ENCODE results near the gene U2AF1L4. TPM values are rescaled to one million over a fixed set of nuclear protein-coding genes. Genes with fewer than 3 reads are reported as not detected.

The U2AF1L4 gene
- total RNA-seq, 2 experiments from 2014 or later = 16.1 to 35.2 TPM

DNA sequence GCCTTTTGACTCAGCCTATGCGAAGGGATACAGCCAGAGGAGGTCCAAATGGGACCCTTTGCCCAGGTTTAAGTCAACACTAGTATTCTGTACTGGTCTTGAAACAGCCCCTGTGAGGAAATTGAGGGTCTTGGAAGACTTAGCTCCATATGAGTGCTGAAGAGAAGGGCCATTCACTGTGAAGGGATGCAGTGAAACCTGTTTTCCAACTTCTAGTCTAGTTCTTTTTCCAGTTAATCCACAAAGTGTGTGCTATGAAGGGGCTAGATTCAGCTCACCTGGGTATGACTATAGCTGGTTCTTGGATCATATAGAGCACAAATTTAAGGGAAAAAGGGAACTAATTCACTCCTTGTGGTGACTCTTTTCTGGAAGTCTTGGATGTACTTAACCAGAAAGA is 36.8 kb downstream of the U2AF1L4 start:
- H3K4me3 ChIP-seq (ENCODE audit: low read depth, low read length, poor library complexity, severe bottlenecking) = no peak overlapping the region
- no peaks in the 10 kb centered on the region for H3K36me3 ChIP-seq (ENCODE audit: insufficient read depth, low read length)
- H3K27ac ChIP-seq (ENCODE audit: low read depth, low read length, poor library complexity, severe bottlenecking) = no peak overlapping the region
- DNase-seq (ENCODE audit: low spot score) = no peak
- no peaks in the 10 kb centered on the region for H3K9me3 ChIP-seq (ENCODE audit: low read length)
- no peaks in the 10 kb centered on the region for H3K79me2 ChIP-seq (ENCODE audit: insufficient read depth, low read depth, low read length)
- intact Hi-C loops (cut with micrococcal nuclease; ENCODE audit: unreplicated experiment) = no loop called here
- no peaks in the 10 kb centered on the region for H4K20me1 ChIP-seq (ENCODE audit: insufficient read depth, low read length)
- CTCF ChIA-PET (ENCODE audit: unreplicated experiment) = no interaction called here
- peaks cover 30% of the 10 kb centered on the region for H3K4me1 ChIP-seq (ENCODE audit: insufficient read depth, low read length, poor library complexity, severe bottlenecking)
- TF ChIP-seq, protein P1, sequence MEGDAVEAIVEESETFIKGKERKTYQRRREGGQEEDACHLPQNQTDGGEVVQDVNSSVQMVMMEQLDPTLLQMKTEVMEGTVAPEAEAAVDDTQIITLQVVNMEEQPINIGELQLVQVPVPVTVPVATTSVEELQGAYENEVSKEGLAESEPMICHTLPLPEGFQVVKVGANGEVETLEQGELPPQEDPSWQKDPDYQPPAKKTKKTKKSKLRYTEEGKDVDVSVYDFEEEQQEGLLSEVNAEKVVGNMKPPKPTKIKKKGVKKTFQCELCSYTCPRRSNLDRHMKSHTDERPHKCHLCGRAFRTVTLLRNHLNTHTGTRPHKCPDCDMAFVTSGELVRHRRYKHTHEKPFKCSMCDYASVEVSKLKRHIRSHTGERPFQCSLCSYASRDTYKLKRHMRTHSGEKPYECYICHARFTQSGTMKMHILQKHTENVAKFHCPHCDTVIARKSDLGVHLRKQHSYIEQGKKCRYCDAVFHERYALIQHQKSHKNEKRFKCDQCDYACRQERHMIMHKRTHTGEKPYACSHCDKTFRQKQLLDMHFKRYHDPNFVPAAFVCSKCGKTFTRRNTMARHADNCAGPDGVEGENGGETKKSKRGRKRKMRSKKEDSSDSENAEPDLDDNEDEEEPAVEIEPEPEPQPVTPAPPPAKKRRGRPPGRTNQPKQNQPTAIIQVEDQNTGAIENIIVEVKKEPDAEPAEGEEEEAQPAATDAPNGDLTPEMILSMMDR (conservative IDR thresholded peaks at IDR 0.05; ENCODE audit: low read length) = no peak
- TF ChIP-seq EZH2phosphoT487 (IDR thresholded peaks at IDR 0.05; ENCODE audit: borderline replicate concordance, low read depth, low read length) = no peak
- no peak overlapping the region for H3K4me2 ChIP-seq (ENCODE audit: low read length)
- no peaks in the 10 kb centered on the region for H3K9me2 ChIP-seq (ENCODE audit: insufficient read depth, low read length)
- no TSS peak for BruUV-seq (replicated peaks)
- no peak overlapping the region for H2AFZ ChIP-seq (ENCODE audit: low read length)
- POLR2A ChIA-PET = interaction anchor here (0.5 to 0.7 kb wide), 2 partner anchors 258 to 442 kb away, joined by 3 to 5 read pairs; no protein-coding TSS in a partner anchor

DNA sequence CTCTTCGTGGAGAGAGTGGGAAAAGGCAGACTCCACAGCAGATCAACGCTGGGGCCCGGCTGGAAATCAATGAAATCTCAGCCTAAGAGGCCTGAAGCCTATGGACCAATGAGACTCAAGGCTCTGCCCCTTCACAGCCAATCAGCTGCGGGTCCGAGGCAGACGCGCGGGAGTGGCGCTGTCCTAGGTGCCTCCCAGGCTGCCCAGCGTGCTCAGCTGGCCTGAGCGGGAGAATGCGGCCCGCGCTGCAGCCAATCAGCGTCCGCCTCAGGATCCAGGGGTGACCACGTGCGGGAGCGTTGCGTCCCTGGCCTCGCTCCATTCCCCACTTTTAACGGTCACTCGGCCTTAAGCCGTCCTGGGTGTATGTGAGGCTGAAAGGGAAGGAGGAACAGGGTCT is 41.0 kb downstream of the U2AF1L4 start, which contains the start of gene ZBTB32:
ZBTB32 (plus strand) TSS at position 341 of the 400 bp plus-strand sequence. CDS start 10,069 bp downstream, outside the sequence.
- no peak within 1 kb of the TSS for H3K4me2 ChIP-seq (ENCODE audit: low read length)
- intact Hi-C loops (cut with micrococcal nuclease; ENCODE audit: unreplicated experiment) = no loop called here
- BruUV-seq (replicated peaks) = no TSS peak
- H4K20me1 ChIP-seq (ENCODE audit: insufficient read depth, low read length) = no peaks in the 10 kb centered on the region
- 0 out of 2 replicates have a peak within 1 kb of the TSS, but pooled peaks have one; percentile 85 for H2AFZ ChIP-seq (ENCODE audit: low read length)
- POLR2A ChIA-PET = no interaction called here
- H3K4me3 ChIP-seq (ENCODE audit: low read depth, low read length, poor library complexity, severe bottlenecking) = no peak within 1 kb of the TSS
- H3K36me3 ChIP-seq (ENCODE audit: insufficient read depth, low read length) = no peaks in the 10 kb centered on the region
- CTCF ChIA-PET (ENCODE audit: unreplicated experiment) = no interaction called here
- H3K9me2 ChIP-seq (ENCODE audit: insufficient read depth, low read length) = no peaks in the 10 kb centered on the region
- no peak within 1 kb of the TSS for H3K27ac ChIP-seq (ENCODE audit: low read depth, low read length, poor library complexity, severe bottlenecking)
- no peak for DNase-seq (ENCODE audit: low spot score)
- no peak for TF ChIP-seq EZH2phosphoT487 (IDR thresholded peaks at IDR 0.05; ENCODE audit: borderline replicate concordance, low read depth, low read length)
- TF ChIP-seq, protein P1 (conservative IDR thresholded peaks at IDR 0.05; ENCODE audit: low read length) = no peak
- peaks cover 15% of the 10 kb centered on the region for H3K4me1 ChIP-seq (ENCODE audit: insufficient read depth, low read length, poor library complexity, severe bottlenecking)
- no peaks in the 10 kb centered on the region for H3K79me2 ChIP-seq (ENCODE audit: insufficient read depth, low read depth, low read length)
- no peaks in the 10 kb centered on the region for H3K9me3 ChIP-seq (ENCODE audit: low read length)

DNA sequence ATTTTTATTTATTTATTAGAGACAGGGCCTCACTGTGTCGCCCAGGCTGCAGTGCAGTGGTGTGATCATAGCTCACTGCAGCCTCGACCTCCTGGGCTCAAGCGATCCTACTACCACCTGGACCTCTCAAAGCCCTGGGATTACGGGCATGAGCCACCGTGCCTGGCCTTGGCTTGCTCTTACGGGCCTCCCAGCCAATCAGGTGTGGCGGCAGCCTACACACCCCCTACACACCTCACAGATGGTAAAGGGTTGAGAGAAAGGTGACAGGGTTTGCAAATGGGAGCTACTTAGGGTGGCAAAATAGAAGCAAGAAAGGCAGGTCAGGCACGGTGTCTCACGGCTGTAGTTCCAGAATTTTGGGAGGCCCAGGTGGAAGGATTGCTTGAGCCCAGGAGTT is 41.9 kb downstream of the U2AF1L4 start:
- no peaks in the 10 kb centered on the region for H4K20me1 ChIP-seq (ENCODE audit: insufficient read depth, low read length)
- H3K9me2 ChIP-seq (ENCODE audit: insufficient read depth, low read length) = no peaks in the 10 kb centered on the region
- peaks cover 15% of the 10 kb centered on the region for H3K4me1 ChIP-seq (ENCODE audit: insufficient read depth, low read length, poor library complexity, severe bottlenecking)
- no peaks in the 10 kb centered on the region for H3K9me3 ChIP-seq (ENCODE audit: low read length)
- DNase-seq (ENCODE audit: low spot score) = no peak
- CTCF ChIA-PET (ENCODE audit: unreplicated experiment) = interaction anchor here (0.5 kb wide), 1 partner anchor 106 kb away, joined by 5 read pairs; no protein-coding TSS in a partner anchor
- H3K4me3 ChIP-seq (ENCODE audit: low read depth, low read length, poor library complexity, severe bottlenecking) = no peak overlapping the region
- H2AFZ ChIP-seq (ENCODE audit: low read length) = 0 out of 2 replicates have a peak overlapping the region, but pooled peaks have one; percentile 85
- H3K4me2 ChIP-seq (ENCODE audit: low read length) = peak overlapping the region; percentile 81
- H3K36me3 ChIP-seq (ENCODE audit: insufficient read depth, low read length) = no peaks in the 10 kb centered on the region
- TF ChIP-seq, protein P1 (conservative IDR thresholded peaks at IDR 0.05; ENCODE audit: low read length) = no peak
- TF ChIP-seq EZH2phosphoT487 (IDR thresholded peaks at IDR 0.05; ENCODE audit: borderline replicate concordance, low read depth, low read length) = no peak
- POLR2A ChIA-PET = interaction anchor here (0.6 to 1.9 kb wide), 3 partner anchors 8 to 59 kb away, joined by 3 to 10 read pairs (median 3); partner anchors contain the start of gene COX6B1
- intact Hi-C loops (cut with micrococcal nuclease; ENCODE audit: unreplicated experiment) = no loop called here
- H3K79me2 ChIP-seq (ENCODE audit: insufficient read depth, low read depth, low read length) = no peaks in the 10 kb centered on the region
- H3K27ac ChIP-seq (ENCODE audit: low read depth, low read length, poor library complexity, severe bottlenecking) = no peak overlapping the region
- no TSS peak for BruUV-seq (replicated peaks)

All from OCI-LY7 (cell line).